Measurements from ENCODE around the gene BSG. TPM values are rescaled to one million over a fixed set of nuclear protein-coding genes. Genes with fewer than 3 reads are reported as not detected.

Gene BSG
- total RNA-seq, 2 donors from 2014 or later = 176 to 264 TPM

DNA sequence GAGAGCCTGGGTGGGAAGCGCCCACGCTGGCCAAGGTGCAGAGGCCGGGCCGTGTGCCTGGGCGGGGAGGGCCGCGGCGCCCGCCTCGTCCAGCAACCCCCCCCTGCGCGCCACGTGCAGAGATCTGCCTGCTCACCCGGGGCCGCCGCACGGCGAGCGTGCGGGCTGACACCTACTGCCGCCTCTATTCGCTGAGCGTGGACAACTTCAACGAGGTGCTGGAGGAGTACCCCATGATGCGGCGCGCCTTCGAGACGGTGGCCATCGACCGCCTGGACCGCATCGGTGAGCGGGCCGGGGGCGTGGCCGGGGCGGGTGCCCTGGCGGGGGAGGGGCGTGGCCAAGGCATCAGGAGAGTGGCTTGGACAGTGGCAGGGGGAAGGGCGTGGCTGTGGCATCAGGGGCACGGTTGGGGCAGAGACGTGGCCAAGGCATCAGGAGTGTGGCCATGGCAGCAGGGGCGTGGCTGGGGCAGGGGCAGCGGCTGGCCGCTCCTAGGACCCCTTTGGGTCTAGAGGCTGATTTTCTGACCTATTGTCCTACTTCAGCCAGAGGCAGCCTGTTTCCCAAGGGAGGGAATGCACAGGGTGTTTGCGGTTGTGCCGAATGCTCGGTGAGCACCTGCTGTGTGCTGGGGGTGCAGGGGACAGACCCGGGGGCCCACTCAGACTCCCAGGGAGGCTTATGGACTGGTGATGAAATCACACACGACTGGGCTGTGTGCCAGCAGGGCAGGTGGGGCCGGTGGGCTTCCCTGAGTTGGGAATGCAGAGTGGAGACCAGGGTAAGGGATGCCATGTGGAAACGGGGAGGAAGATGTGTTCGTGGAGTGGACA, 41.6 kb downstream of the BSG start:
- TF ChIP-seq, protein P1, sequence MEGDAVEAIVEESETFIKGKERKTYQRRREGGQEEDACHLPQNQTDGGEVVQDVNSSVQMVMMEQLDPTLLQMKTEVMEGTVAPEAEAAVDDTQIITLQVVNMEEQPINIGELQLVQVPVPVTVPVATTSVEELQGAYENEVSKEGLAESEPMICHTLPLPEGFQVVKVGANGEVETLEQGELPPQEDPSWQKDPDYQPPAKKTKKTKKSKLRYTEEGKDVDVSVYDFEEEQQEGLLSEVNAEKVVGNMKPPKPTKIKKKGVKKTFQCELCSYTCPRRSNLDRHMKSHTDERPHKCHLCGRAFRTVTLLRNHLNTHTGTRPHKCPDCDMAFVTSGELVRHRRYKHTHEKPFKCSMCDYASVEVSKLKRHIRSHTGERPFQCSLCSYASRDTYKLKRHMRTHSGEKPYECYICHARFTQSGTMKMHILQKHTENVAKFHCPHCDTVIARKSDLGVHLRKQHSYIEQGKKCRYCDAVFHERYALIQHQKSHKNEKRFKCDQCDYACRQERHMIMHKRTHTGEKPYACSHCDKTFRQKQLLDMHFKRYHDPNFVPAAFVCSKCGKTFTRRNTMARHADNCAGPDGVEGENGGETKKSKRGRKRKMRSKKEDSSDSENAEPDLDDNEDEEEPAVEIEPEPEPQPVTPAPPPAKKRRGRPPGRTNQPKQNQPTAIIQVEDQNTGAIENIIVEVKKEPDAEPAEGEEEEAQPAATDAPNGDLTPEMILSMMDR (IDR thresholded peaks at IDR 0.05) = no peak
- TF ChIP-seq POLR2A (IDR thresholded peaks at IDR 0.05) = no peak

DNA sequence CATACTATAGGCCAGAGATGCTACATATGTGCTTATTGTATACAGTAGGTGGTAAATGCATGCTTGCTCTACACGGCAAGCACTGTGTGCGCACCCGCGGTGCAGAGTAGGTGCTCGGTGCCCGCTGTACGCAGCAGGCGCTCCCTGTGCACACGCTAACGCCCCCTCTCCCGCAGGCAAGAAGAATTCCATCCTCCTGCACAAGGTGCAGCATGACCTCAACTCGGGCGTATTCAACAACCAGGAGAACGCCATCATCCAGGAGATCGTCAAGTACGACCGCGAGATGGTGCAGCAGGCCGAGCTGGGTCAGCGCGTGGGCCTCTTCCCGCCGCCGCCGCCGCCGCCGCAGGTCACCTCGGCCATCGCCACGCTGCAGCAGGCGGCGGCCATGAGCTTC, 43.2 kb downstream of the BSG start:
- H3K9me3 ChIP-seq = no peaks in the 10 kb centered on the region
- DNase-seq = peak in 2 of 4 donors; percentile 30 to 35
- TF ChIP-seq, protein P1 (IDR thresholded peaks at IDR 0.05) = peak in 1 of 7 experiments; percentile 11
- TF ChIP-seq POLR2A (IDR thresholded peaks at IDR 0.05) = no peak
- H3K27ac ChIP-seq = no peak overlapping the region
- peak; percentile 34 for ATAC-seq
- H3K4me1 ChIP-seq = peaks cover 5% of the 10 kb centered on the region
- no peaks in the 10 kb centered on the region for H3K27me3 ChIP-seq
- peaks cover 0 to 8% of the 10 kb centered on the region in 2 donors for H3K36me3 ChIP-seq (replicated peaks in 1 of 2; ENCODE audit: insufficient read depth in 1 of 2, low read depth in 2 of 2)
- H3K4me3 ChIP-seq = no peak overlapping the region
- intact Hi-C loops (cut with DNase I) = no loop called here
- 32 to 92% methylated on average over 2 to 33 of the region's 33 CpGs for WGBS, 2 donors

More for the DNA sequence above, 41.6 kb downstream of the BSG start:
- Histone ChIP-seq H3K36me3 (replicated peaks in 1 of 2; ENCODE audit: insufficient read depth in 1 of 2, low read depth in 2 of 2) (peaks cover 0 to 6% of the 10 kb centered on the region in 2 donors), H3K27me3 (no peaks in the 10 kb centered on the region), H3K4me3 (no peak overlapping the region), H3K4me1 (peaks cover 5% of the 10 kb centered on the region), H3K9me3 (no peaks in the 10 kb centered on the region), H3K27ac (no peak overlapping the region)
- no peak for DNase-seq
- 65 to 86% methylated on average over 24 to 42 of the region's 54 CpGs for WGBS, 2 donors
- intact Hi-C loops (cut with DNase I) = no loop called here
- ATAC-seq = no peak

DNA sequence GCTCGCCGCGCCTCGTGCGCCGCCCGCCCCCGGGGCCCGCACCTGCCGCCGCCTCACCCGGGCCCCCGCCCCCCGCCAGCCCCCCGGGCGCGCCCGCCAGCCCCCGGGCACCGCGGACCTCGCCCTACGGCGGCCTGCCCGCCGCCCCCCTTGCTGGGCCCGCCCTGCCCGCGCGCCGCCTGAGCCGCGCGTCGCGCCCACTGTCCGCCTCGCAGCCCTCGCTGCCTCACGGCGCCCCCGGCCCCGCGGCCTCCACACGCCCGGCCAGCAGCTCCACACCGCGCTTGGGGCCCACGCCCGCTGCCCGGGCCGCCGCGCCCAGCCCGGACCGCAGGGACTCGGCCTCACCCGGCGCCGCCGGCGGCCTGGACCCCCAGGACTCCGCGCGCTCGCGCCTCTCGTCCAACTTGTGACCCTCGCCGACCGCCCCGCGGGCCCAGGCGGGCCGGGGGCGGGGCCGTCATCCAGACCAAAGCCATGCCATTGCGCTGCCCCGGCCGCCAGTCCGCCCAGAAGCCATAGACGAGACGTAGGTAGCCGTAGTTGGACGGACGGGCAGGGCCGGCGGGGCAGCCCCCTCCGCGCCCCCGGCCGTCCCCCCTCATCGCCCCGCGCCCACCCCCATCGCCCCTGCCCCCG, 43.8 kb downstream of the BSG start:
- no peak overlapping the region for H3K27ac ChIP-seq
- H3K4me3 ChIP-seq = no peak overlapping the region
- no peaks in the 10 kb centered on the region for H3K9me3 ChIP-seq
- H3K4me1 ChIP-seq = no peaks in the 10 kb centered on the region
- no peak for DNase-seq
- ATAC-seq = peak; percentile 6
- no peaks in the 10 kb centered on the region for H3K27me3 ChIP-seq
- TF ChIP-seq, protein P1 (IDR thresholded peaks at IDR 0.05) = no peak
- no peak for TF ChIP-seq POLR2A (IDR thresholded peaks at IDR 0.05)
- H3K36me3 ChIP-seq (replicated peaks in 1 of 2; ENCODE audit: insufficient read depth in 1 of 2, low read depth in 2 of 2) = peaks cover 0 to 8% of the 10 kb centered on the region in 2 donors
- WGBS, 2 donors = 21% methylated on average over 39 of the region's 97 CpGs; no CpG with 5 or more reads in 1 of the 2 donors
- intact Hi-C loops (cut with DNase I) = no loop called here

DNA sequence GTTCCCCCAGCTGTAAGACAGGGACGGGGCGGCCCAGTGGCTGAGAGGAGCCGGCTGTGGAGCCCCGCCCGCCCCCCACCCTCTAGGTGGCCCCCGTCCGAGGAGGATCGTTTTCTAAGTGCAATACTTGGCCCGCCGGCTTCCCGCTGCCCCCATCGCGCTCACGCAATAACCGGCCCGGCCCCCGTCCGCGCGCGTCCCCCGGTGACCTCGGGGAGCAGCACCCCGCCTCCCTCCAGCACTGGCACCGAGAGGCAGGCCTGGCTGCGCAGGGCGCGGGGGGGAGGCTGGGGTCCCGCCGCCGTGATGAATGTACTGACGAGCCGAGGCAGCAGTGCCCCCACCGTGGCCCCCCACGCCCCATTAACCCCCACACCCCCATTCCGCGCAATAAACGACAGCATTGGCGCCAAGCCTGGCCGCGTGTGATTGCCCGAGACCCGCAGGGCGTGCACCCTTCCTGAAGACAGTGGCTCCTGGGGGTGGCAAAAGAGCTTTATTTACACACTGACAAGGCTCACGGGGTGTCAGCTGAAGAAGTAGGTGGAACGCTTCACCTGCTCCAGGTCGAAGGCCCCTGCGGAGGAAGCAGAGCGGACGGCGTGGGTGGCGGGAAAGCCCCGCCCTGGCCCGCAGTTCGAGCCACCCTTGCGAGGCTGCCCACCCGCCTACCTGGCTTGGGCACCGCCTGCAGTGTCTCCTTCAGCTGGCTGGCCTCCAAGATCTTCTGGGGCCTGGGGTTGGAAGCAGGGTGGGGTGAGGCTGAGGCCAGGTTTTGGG, 44.5 kb downstream of the BSG start:
- H3K4me3 ChIP-seq = no peak overlapping the region
- ATAC-seq = no peak
- H3K27ac ChIP-seq = no peak overlapping the region
- H3K27me3 ChIP-seq = no peaks in the 10 kb centered on the region
- peaks cover 0 to 12% of the 10 kb centered on the region in 2 donors for H3K36me3 ChIP-seq (replicated peaks in 1 of 2; ENCODE audit: insufficient read depth in 1 of 2, low read depth in 2 of 2)
- intact Hi-C loops (cut with DNase I) = no loop called here
- 84 to 89% methylated on average over 29 to 42 of the region's 58 CpGs for WGBS, 2 donors
- no peaks in the 10 kb centered on the region for H3K9me3 ChIP-seq
- no peak for DNase-seq
- H3K4me1 ChIP-seq = no peaks in the 10 kb centered on the region
- TF ChIP-seq, protein P1 (IDR thresholded peaks at IDR 0.05) = no peak
- no peak for TF ChIP-seq POLR2A (IDR thresholded peaks at IDR 0.05)
